Psoas muscle (tissue), 8 donors: ENCODE measurements around the gene MBD3L2. TPM values are rescaled to one million over a fixed set of nuclear protein-coding genes. Genes with fewer than 3 reads are reported as not detected.

Source experiments
- ATAC-seq, 4 donors: fragments of 200-7000 bp; cut with Tn5 transposase; one replicate each; pipeline ENCODE4 v1.9.1; 2020; ENCODE audit warnings: moderate library complexity in 3 of 4, mild to moderate bottlenecking in 2 of 4
- DNase-seq, 2 donors: peaks; one replicate each; pipeline ENCODE4 v3.0.0-alpha.2; 2020
- H3K27ac ChIP-seq: fragments of 200-600 bp; one replicate; pipeline ENCODE4 v1.8.0; 2022
- H3K27me3 ChIP-seq, 3 donors: fragments of 200-600 bp in 1 of 3; one replicate each; pipeline versions ENCODE4 v1.6.1 to v1.8.0; 2013 to 2022; ENCODE audit warnings: low read length in 2 of 3, mild to moderate bottlenecking in 2 of 3, moderate library complexity in 1 of 3; ENCODE audit not compliant: insufficient read depth in 3 of 3
- H3K36me3 ChIP-seq, 2 donors: fragments of 200-600 bp in 1 of 2; one replicate each; pipeline versions ENCODE4 v1.6.1 to v1.8.0; 2013 to 2022; ENCODE audit warnings: low read depth in 1 of 2, mild to moderate bottlenecking in 1 of 2, moderate library complexity in 1 of 2; ENCODE audit not compliant: insufficient read depth in 1 of 2
- H3K4me1 ChIP-seq: fragments of 200-600 bp; one replicate; pipeline ENCODE4 v1.8.0; 2022
- H3K4me3 ChIP-seq: fragments of 200-600 bp; one replicate; pipeline ENCODE4 v1.8.0; 2022; ENCODE audit warnings: mild to moderate bottlenecking
- H3K9me3 ChIP-seq: fragments of 200-600 bp; one replicate; pipeline ENCODE4 v1.8.0; 2022
- WGBS, 3 donors: extraction: QIAGEN DNeasy Blood & Tissue Kit; methylation state at CpG; one replicate each; pipeline versions ENCODE4 v1.1.6 to v1.1.7; 2013; 5-methylcytosine and 5-hydroxymethylcytosine counted together
- intact Hi-C, 2 donors: fragments of 100-400 bp; cut with DNase I; formaldehyde crosslinking; loops; one replicate each; pipeline versions ENCODE4 v1.11.0 to v1.14.2; 2022
- polyA plus RNA-seq, 3 donors: library from polyadenylated mRNA; stranded (reverse); fragments of 200-250 nt; gene quantifications; one replicate each; pipeline ENCODE4 v1.2.3, GENCODE V29; 2013
- total RNA-seq, 4 donors: library from RNA; stranded (reverse); fragmentation: NEBNext Ultra II Directional in 2 of 4; extraction: Animal tissue kit (Norgen Biotek cat#: 25700) in 2 of 4; gene quantifications; one replicate each; pipeline versions ENCODE4 v1.2.1 to v1.2.4, GENCODE V29; 2021 to 2023
- TF ChIP-seq, protein P1 (sequence below): fragments of 200-600 bp; IDR thresholded peaks from one replicate; pipeline ENCODE4 v1.8.0; 2022; ENCODE audit warnings: antibody characterized with exemption
- donor health status: healthy with polysubstance abuse.
- donor health status: DM: no; HTN: no; CAD: no; lungs with moderate emphysema.
- donor health status: Bipolar disorder and iron deficiency.
- donor health status: healthy.
- donor health status: DM: yes; HTN: yes; CAD: no.
- donor health status: DM: no; HTN: no; CAD: no.
- donor health status: DM: no; HTN: no; CAD: no.
- donor health status: DM: yes; HTN: yes; CAD: no.

MBD3L2 gene
- total and polyA plus RNA-seq, 7 donors, result not detected

DNA sequence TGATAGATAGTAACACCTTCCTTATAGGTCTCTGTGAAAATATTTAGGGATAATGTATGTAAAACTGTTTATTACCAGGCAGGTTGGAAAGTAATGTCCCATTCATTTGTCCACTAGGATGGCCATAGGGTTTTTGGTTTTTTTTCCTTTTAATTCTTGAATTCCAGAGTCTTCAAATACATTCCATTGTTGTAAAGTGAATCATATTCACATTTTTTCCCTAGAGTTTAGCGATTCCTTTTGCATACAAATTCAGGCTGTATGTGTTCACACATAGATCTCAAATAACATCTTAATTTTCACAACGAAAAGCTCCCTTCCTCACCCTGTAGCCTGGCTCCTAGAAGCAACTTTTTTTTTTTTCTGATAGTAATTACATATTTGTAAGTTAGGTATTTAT, 18.6 kb downstream of the MBD3L2 start:
- intact Hi-C loops, result loop anchor here in 1 of 2 donors (10.0 kb wide), 1 partner anchor 1767 kb away; the partner anchor contains the start of genes MBD3L1 and ZNF558
- H3K4me1 ChIP-seq, result peaks cover 7% of the 10 kb centered on the region
- peaks cover 0 to 1% (median 0%) of the 10 kb centered on the region in 3 donors for H3K27me3 ChIP-seq
- TF ChIP-seq, protein P1, sequence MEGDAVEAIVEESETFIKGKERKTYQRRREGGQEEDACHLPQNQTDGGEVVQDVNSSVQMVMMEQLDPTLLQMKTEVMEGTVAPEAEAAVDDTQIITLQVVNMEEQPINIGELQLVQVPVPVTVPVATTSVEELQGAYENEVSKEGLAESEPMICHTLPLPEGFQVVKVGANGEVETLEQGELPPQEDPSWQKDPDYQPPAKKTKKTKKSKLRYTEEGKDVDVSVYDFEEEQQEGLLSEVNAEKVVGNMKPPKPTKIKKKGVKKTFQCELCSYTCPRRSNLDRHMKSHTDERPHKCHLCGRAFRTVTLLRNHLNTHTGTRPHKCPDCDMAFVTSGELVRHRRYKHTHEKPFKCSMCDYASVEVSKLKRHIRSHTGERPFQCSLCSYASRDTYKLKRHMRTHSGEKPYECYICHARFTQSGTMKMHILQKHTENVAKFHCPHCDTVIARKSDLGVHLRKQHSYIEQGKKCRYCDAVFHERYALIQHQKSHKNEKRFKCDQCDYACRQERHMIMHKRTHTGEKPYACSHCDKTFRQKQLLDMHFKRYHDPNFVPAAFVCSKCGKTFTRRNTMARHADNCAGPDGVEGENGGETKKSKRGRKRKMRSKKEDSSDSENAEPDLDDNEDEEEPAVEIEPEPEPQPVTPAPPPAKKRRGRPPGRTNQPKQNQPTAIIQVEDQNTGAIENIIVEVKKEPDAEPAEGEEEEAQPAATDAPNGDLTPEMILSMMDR, result no peak
- H3K36me3 ChIP-seq, result peaks cover 9 to 24% of the 10 kb centered on the region in 2 donors
- 73 to 79% (median 76%) methylated on average over 2 of the region's 2 CpGs for WGBS, 3 donors
- no peaks in the 10 kb centered on the region for H3K9me3 ChIP-seq
- H3K27ac ChIP-seq, result no peak overlapping the region
- DNase-seq (no peak), ATAC-seq (no peak)
- H3K4me3 ChIP-seq, result no peak overlapping the region

DNA sequence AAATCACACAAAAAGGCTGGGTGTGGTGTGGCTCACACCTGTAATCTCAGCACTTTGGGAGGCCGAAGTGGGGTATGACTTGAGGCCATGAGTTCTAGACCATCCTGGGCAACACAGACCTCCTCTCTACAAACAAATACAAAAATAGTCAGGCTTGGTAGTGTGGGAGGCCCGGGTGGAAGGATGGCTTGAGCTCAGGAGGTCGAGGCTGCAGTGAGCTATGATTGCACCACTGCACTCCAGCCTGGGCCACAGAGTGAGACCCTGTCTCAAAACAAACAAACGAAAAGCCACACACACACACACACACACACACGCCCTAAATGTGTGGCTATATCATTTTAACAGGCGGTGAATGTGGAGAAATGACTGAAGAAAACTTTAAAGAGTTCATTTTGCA, 19.5 kb downstream of the MBD3L2 start:
- peak overlapping the region; percentile 100 for H3K4me3 ChIP-seq
- 82 to 90% (median 84%) methylated on average over 6 of the region's 6 CpGs for WGBS, 3 donors
- H3K4me1 ChIP-seq, result peaks cover 7% of the 10 kb centered on the region
- peaks cover 0 to 1% (median 0%) of the 10 kb centered on the region in 3 donors for H3K27me3 ChIP-seq
- H3K36me3 ChIP-seq, result peaks cover 10 to 32% of the 10 kb centered on the region in 2 donors
- intact Hi-C loops, result loop anchor here in 1 of 2 donors (10.0 kb wide), 1 partner anchor 1766 kb away; the partner anchor contains the start of genes MBD3L1 and ZNF558
- DNase-seq (no peak), ATAC-seq (no peak)
- no peaks in the 10 kb centered on the region for H3K9me3 ChIP-seq
- no peak overlapping the region for H3K27ac ChIP-seq
- TF ChIP-seq, protein P1, result no peak

DNA sequence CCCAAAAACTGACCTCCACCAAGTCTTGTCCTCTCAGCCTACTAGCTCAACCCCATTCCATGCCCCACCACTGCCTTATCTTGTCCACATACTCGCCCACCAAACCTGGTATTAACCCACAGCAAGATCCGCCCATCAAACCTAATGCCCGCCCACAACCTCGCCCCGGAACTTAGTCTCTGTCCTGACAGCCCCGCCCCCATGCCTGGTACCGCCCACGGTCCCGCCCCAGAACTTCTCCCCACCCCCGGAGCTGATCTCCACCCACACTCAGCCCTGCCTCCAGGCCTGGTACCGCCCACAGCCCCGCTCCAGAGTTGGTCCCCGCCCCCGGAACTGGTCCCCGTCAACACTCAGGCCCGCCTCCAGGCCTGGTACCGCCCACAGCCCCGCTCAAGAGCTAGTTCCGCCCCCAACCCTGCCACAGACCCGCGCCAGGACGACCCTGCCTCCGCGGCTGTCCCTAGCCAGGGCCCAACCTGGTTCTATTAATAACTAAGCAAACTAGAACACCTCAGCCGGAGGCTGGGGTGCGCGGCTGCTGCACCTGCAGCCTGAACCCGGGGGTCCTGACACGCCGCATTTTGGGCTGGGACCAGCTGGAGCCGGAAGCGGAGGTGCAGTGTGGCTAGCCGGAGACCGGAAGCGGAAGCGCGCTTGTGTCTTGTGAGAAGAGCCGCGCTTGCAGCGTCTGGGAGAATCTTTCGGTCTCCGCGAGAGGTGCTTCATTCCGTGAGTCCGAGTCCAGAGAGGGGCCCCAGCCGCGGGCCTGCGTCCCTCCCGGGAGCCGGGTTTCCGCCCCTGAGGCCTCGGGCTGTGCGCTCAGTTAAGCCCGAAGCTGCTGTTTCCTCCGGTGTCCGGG, 20.2 kb downstream of the MBD3L2 start, which contains the start of gene ZNF557:
Gene ZNF557 (plus strand): TSS at position 662 of the 862 bp plus-strand sequence. CDS start 5,372 bp downstream, outside the sequence.
- H3K27ac ChIP-seq, result peak within 1 kb of the TSS; percentile 90
- TF ChIP-seq, protein P1, result no peak
- peak within 1 kb of the TSS; percentile 100 for H3K4me3 ChIP-seq
- H3K4me1 ChIP-seq, result peaks cover 7% of the 10 kb centered on the region
- ATAC-seq (peak; percentile 100), DNase-seq (peak; percentile 99)
- peaks cover 10 to 39% of the 10 kb centered on the region in 2 donors for H3K36me3 ChIP-seq
- 0 to 1% (median 1%) methylated on average over 50 to 56 of the region's 56 CpGs for WGBS, 3 donors
- no peaks in the 10 kb centered on the region for H3K27me3 ChIP-seq
- intact Hi-C loops, result loop anchor here in 1 of 2 donors (10.0 kb wide), 1 partner anchor 1766 kb away; the partner anchor contains the start of genes MBD3L1 and ZNF558
- H3K9me3 ChIP-seq, result no peaks in the 10 kb centered on the region

DNA sequence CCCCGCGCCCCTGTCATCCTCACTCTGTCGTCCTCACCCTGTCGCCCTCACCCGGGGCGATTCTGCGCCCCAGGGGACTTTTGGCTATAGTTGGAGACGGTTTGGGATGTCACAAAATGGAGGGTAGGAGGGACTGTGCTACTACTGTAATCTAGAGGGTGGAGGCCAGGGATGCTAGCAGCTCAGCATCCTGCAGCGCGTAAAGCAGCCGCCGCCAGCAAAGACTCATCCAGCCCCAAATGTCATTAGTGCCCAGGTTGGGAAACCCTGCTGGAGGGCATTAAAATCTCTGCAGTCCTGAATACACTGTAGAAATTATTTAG, 20.7 kb downstream of the MBD3L2 start:
- H3K27ac ChIP-seq, result peak overlapping the region; percentile 90
- intact Hi-C loops, result loop anchor here (10.0 kb wide), 1 partner anchor 1765 kb away; the partner anchor contains the start of genes MBD3L1 (in 2 of the 2) and ZNF558 (in 2 of the 2)
- peak overlapping the region; percentile 100 for H3K4me3 ChIP-seq
- H3K36me3 ChIP-seq, result peaks cover 10 to 44% of the 10 kb centered on the region in 2 donors
- TF ChIP-seq, protein P1, result no peak
- no peaks in the 10 kb centered on the region for H3K9me3 ChIP-seq
- peaks cover 7% of the 10 kb centered on the region for H3K4me1 ChIP-seq
- WGBS, 3 donors, result 0 to 1% (median 1%) methylated on average over 12 of the region's 12 CpGs
- H3K27me3 ChIP-seq, result no peaks in the 10 kb centered on the region
- DNase-seq, result no peak
- peak in 1 of 4 donors; percentile 21 for ATAC-seq
